Stromal cell of bone marrow (primary cell): ENCODE measurements around the gene ZNF428.

Source experiments
- DNase-seq: peaks from one replicate; pipeline ENCODE4 v3.0.0-alpha.2; 2012; ENCODE audit warnings: low read depth

The ZNF428 gene

GRCh38 chr19:43561139-43561970 is 58.1 kb downstream of the ZNF428 start:
- DNase-seq, result no peak

GRCh38 chr19:43560687-43561086 is 58.7 kb downstream of the ZNF428 start:
- no peak for DNase-seq
